IMR-90 (cell line): ENCODE results near the gene ITIH2. TPM values are rescaled to one million over a fixed set of nuclear protein-coding genes. Genes with fewer than 3 reads are reported as not detected.

ENCODE experiments used
- ATAC-seq: fragments of 200-7000 bp; cut with Tn5 transposase; 2 replicates; pipeline ENCODE4 v1.9.1; 2020; ENCODE audit warnings: low read depth, mild to moderate bottlenecking, moderate library complexity
- BruUV-seq: library from RNA; stranded (reverse); fragments of 400-500 nt; replicated peaks from 2 replicates; lab custom pipeline; 2021; lab: Mats Ljungman, UMichigan
- CTCF ChIA-PET: fragments of 300-600 bp; formaldehyde crosslinking; extraction: SDS; loops from one replicate; lab custom pipeline; 2021; ENCODE audit warnings: antibody characterized with exemption; lab: Yijun Ruan, JAX
- POLR2A ChIA-PET: fragments of 300-600 bp; sonication (Branson Sonifier 250); formaldehyde crosslinking; loops from one replicate; lab custom pipeline; 2022; ENCODE audit warnings: antibody characterized with exemption; ENCODE audit not compliant: unreplicated experiment; lab: Charles Lee
- DNase-seq: peaks from one replicate; pipeline ENCODE4 v3.0.0; 2013
- H2AFZ ChIP-seq: replicated peaks from 2 replicates; pipeline ENCODE3; 2013; ENCODE audit warnings: low read length, mild to moderate bottlenecking; ENCODE audit not compliant: poor library complexity
- H2AK5ac ChIP-seq: 2 replicates; pipeline ENCODE4 v1.6.1; 2013; ENCODE audit warnings: low read depth, low read length, inconsistent platforms
- H2AK9ac ChIP-seq: replicated peaks from 2 replicates; pipeline ENCODE3; 2013; ENCODE audit warnings: mild to moderate bottlenecking, low read depth, low read length, moderate library complexity; ENCODE audit not compliant: poor library complexity
- H2BK120ac ChIP-seq: 2 replicates; pipeline ENCODE4 v1.6.1; 2013; ENCODE audit warnings: low read depth, low read length, inconsistent platforms
- H2BK15ac ChIP-seq: 3 replicates; pipeline ENCODE4 v1.6.1; 2013; ENCODE audit warnings: low read depth, low read length, inconsistent platforms
- H2BK20ac ChIP-seq: 2 replicates; pipeline ENCODE4 v1.6.1; 2013; ENCODE audit warnings: low read depth, mild to moderate bottlenecking, inconsistent platforms, low read length, moderate library complexity
- H2BK5ac ChIP-seq: 2 replicates; pipeline ENCODE4 v1.6.1; 2013; ENCODE audit warnings: mild to moderate bottlenecking, low read depth, low read length, inconsistent platforms; ENCODE audit not compliant: poor library complexity, severe bottlenecking
- H3K14ac ChIP-seq: replicated peaks from 2 replicates; pipeline ENCODE4 v1.6.1; 2013; ENCODE audit warnings: low read depth, low read length, inconsistent platforms
- H3K18ac ChIP-seq: 2 replicates; pipeline ENCODE4 v1.6.1; 2013; ENCODE audit warnings: low read depth, low read length, control low read depth
- H3K23ac ChIP-seq: 2 replicates; pipeline ENCODE4 v1.6.1; 2013; ENCODE audit warnings: low read depth, low read length, inconsistent platforms
- H3K27ac ChIP-seq: 2 replicates; pipeline ENCODE4 v1.5.1; 2013; ENCODE audit warnings: mild to moderate bottlenecking, control low read depth, low read length; ENCODE audit not compliant: insufficient read depth
- H3K27me3 ChIP-seq: 2 replicates; pipeline ENCODE4 v1.6.1; 2013; ENCODE audit warnings: low read length; ENCODE audit not compliant: control insufficient read depth, insufficient read depth
- H3K36me3 ChIP-seq: 2 replicates; pipeline ENCODE4 v1.6.1; 2013; ENCODE audit warnings: low read length, mixed read lengths; ENCODE audit not compliant: control insufficient read depth, insufficient read depth
- H3K4ac ChIP-seq: 2 replicates; pipeline ENCODE4 v1.6.1; 2013; ENCODE audit warnings: low read depth, low read length, inconsistent platforms
- H3K4me1 ChIP-seq: 2 replicates; pipeline ENCODE4 v1.6.1; 2013; ENCODE audit warnings: low read length, mixed read lengths; ENCODE audit not compliant: control insufficient read depth, insufficient read depth
- H3K4me2 ChIP-seq: 2 replicates; pipeline ENCODE4 v1.6.1; 2013; ENCODE audit warnings: low read depth, mild to moderate bottlenecking, control low read depth, low read length, moderate library complexity
- H3K4me3 ChIP-seq: 2 replicates; pipeline ENCODE4 v1.5.1; 2013; ENCODE audit warnings: low read depth, mild to moderate bottlenecking, control low read depth, low read length, moderate library complexity; ENCODE audit not compliant: insufficient read depth
- H3K56ac ChIP-seq: 2 replicates; pipeline ENCODE4 v1.6.1; 2013; ENCODE audit warnings: low read length, inconsistent platforms; ENCODE audit not compliant: insufficient read depth; ENCODE audit errors: extremely low read depth
- H3K79me1 ChIP-seq, 2 experiments: 2 replicates each; pipeline ENCODE4 v1.6.1; 2013; ENCODE audit warnings: low read length in 2 of 2, inconsistent platforms in 1 of 2, low read depth in 1 of 2
- H3K9ac ChIP-seq: 2 replicates; pipeline ENCODE4 v1.6.1; 2013; ENCODE audit warnings: low read depth, low read length, control low read depth
- H3K9me1 ChIP-seq: 2 replicates; pipeline ENCODE4 v1.6.1; 2013; ENCODE audit warnings: low read length, inconsistent platforms; ENCODE audit not compliant: insufficient read depth
- H3K9me3 ChIP-seq: 2 replicates; pipeline ENCODE4 v1.6.1; 2013; ENCODE audit warnings: low read length; ENCODE audit not compliant: control insufficient read depth, insufficient read depth
- H4K20me1 ChIP-seq: 2 replicates; pipeline ENCODE4 v1.6.1; 2013; ENCODE audit warnings: low read length, inconsistent platforms; ENCODE audit not compliant: insufficient read depth
- H4K5ac ChIP-seq: 2 replicates; pipeline ENCODE4 v1.6.1; 2013; ENCODE audit warnings: mild to moderate bottlenecking, low read depth, low read length, control low read depth
- H4K8ac ChIP-seq, 2 experiments: 2 replicates each; pipeline ENCODE4 v1.6.1; 2013; ENCODE audit warnings: low read depth in 2 of 2, low read length in 2 of 2, control low read depth in 1 of 2, inconsistent platforms in 1 of 2
- H4K91ac ChIP-seq: 2 replicates; pipeline ENCODE4 v1.6.1; 2013; ENCODE audit warnings: low read depth, low read length, inconsistent platforms; ENCODE audit not compliant: insufficient read depth
- CHD1 ChIP-seq: IDR thresholded peaks from 2 replicates; pipeline ENCODE4 v1.6.1; 2012; ENCODE audit warnings: low read depth, low read length, improper control_type of control experiment
- CTCF ChIP-seq: conservative IDR thresholded peaks from 2 replicates; pipeline ENCODE4 v1.5.1; 2012; ENCODE audit warnings: mild to moderate bottlenecking, low read depth, low read length, improper control_type of control experiment
- ELK1 ChIP-seq: fragments of 150-350 bp; IDR thresholded peaks from 2 replicates; pipeline ENCODE4 v1.6.1; 2016; ENCODE audit warnings: low read depth, mild to moderate bottlenecking, low read length, moderate library complexity, borderline replicate concordance
- MXI1 ChIP-seq: IDR thresholded peaks from 2 replicates; pipeline ENCODE4 v1.6.1; 2012; ENCODE audit warnings: low read depth, mild to moderate bottlenecking, low read length, moderate library complexity, borderline replicate concordance
- NFE2L2 ChIP-seq: fragments of 150-350 bp; IDR thresholded peaks from 2 replicates; pipeline ENCODE4 v1.6.1; 2016; ENCODE audit warnings: low read depth, mild to moderate bottlenecking, low read length
- RFX5 ChIP-seq: IDR thresholded peaks from 2 replicates; pipeline ENCODE4 v1.8.0; 2012; ENCODE audit warnings: low read depth, mild to moderate bottlenecking, low read length, moderate library complexity
- SMC3 ChIP-seq: fragments of 150-350 bp; IDR thresholded peaks from 2 replicates; pipeline ENCODE4 v1.6.1; 2016; ENCODE audit warnings: low read depth, mild to moderate bottlenecking, antibody characterized with exemption, low read length, moderate library complexity
- WGBS, 2 experiments: methylation state at CpG; one replicate each; pipeline versions ENCODE4 v1.1.5 to v1.1.7; 2013; ENCODE audit warnings: missing lambda C conversion rate in 2 of 2; ENCODE audit not compliant: insufficient read length in 1 of 2; ENCODE audit errors: extremely low coverage in 2 of 2; 5-methylcytosine and 5-hydroxymethylcytosine counted together
- dilution Hi-C: fragments of 300-500 bp; cut with HindIII; formaldehyde crosslinking; loops from one replicate; pipeline ENCODE4 v1.14.3; 2018; ENCODE audit warnings: low sequenced_read_pairs; ENCODE audit not compliant: unreplicated experiment
- in situ Hi-C: fragments of 300-500 bp; cut with MboI; formaldehyde crosslinking; loops from 3 replicates; pipeline ENCODE4 v1.14.3; 2019; ENCODE audit warnings: low sequenced_read_pairs, inconsistent platforms, mixed read lengths
- intact Hi-C: fragments of 100-400 bp; cut with micrococcal nuclease; formaldehyde crosslinking; loops from 2 replicates; pipeline ENCODE4 v1.10.0; 2022
- polyA plus RNA-seq, 3 experiments: library from polyadenylated mRNA; depleted of rRNA; stranded (reverse); fragments of >200 nt; gene quantifications; 2 replicates each; pipeline ENCODE4 v1.2.3, GENCODE V29; 2012; ENCODE audit warnings: low replicate concordance in 1 of 3
- total RNA-seq: library from RNA; depleted of rRNA; stranded (reverse); fragments of >200 nt; gene quantifications from 2 replicates; pipeline ENCODE4 v1.2.3, GENCODE V29; 2012
- TF ChIP-seq, protein P1 (sequence below): fragments of 150-350 bp; IDR thresholded peaks from 2 replicates; pipeline ENCODE4 v1.6.1; 2017; ENCODE audit warnings: mild to moderate bottlenecking, antibody characterized with exemption, low read length, low read depth

Gene ITIH2
- total and polyA plus RNA-seq, 2 of the 4 experiments (the other 2 are of a cell fraction): not detected

DNA sequence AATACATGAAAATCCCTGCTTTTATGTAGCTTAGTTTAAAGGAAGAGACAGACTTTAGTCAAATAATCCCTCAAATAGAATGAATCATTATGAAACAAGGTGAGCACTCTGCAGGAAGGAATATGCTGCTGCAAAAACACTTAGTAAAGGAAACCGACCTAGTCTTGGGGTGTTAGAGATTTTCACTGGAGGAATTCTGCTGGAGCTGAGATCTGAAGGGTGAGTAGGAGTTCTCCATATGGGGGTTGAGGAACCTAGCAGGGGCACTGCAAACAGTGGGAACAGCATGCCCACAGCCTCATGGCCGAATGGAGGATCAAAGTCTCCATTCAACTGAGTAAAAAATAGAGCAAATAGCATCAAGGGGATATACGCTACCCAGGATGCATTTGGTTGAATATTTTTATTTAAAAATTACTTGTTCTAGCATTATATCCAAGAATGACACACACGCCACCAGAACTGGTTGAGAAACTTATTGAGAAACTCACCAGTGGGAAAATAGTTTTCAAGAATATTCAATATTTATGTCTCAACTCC is 3.5 kb downstream of the ITIH2 start:
- H3K4me2 ChIP-seq: no peak overlapping the region
- CTCF ChIA-PET: no interaction called here
- 14% methylated on average over 1 of the region's 4 CpGs; no CpG with 5 or more reads in 1 of the 2 experiments for WGBS, 2 experiments
- no peaks in the 10 kb centered on the region for H3K9me1 ChIP-seq
- no peak overlapping the region for H3K9ac ChIP-seq
- DNase-seq (no peak), ATAC-seq (no peak)
- H2BK5ac ChIP-seq: no peak overlapping the region
- H2AK5ac ChIP-seq: no peak overlapping the region
- no peak overlapping the region for H4K91ac ChIP-seq
- H3K4me1 ChIP-seq: no peaks in the 10 kb centered on the region
- no TSS peak for BruUV-seq
- no peak overlapping the region for H3K56ac ChIP-seq
- no peak overlapping the region for H2AFZ ChIP-seq
- no peak overlapping the region for H2BK20ac ChIP-seq
- no peaks in the 10 kb centered on the region for H3K9me3 ChIP-seq
- no peak overlapping the region for H3K18ac ChIP-seq
- H4K5ac ChIP-seq: no peak overlapping the region
- no peak overlapping the region for H3K4me3 ChIP-seq
- no peaks in the 10 kb centered on the region for H3K36me3 ChIP-seq
- H3K23ac ChIP-seq: no peak overlapping the region
- no peak overlapping the region for H3K27ac ChIP-seq
- H3K4ac ChIP-seq: no peak overlapping the region
- dilution Hi-C loops (no loop called here), in situ Hi-C loops (no loop called here), intact Hi-C loops (no loop called here)
- POLR2A ChIA-PET: no interaction called here
- H2BK120ac ChIP-seq: no peak overlapping the region
- TF ChIP-seq NFE2L2 (no peak), CHD1 (no peak), CTCF (no peak), RFX5 (no peak), ELK1 (no peak), SMC3 (no peak), MXI1 (no peak)
- TF ChIP-seq, protein P1, sequence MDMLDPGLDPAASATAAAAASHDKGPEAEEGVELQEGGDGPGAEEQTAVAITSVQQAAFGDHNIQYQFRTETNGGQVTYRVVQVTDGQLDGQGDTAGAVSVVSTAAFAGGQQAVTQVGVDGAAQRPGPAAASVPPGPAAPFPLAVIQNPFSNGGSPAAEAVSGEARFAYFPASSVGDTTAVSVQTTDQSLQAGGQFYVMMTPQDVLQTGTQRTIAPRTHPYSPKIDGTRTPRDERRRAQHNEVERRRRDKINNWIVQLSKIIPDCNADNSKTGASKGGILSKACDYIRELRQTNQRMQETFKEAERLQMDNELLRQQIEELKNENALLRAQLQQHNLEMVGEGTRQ: no peak
- H2BK15ac ChIP-seq: no peak overlapping the region
- no peaks in the 10 kb centered on the region for H4K20me1 ChIP-seq
- H2AK9ac ChIP-seq: no peak overlapping the region
- H3K79me1 ChIP-seq: no peaks in the 10 kb centered on the region
- no peak overlapping the region for H4K8ac ChIP-seq
- H3K27me3 ChIP-seq: no peaks in the 10 kb centered on the region; the same call in 1 of the 2 replicates
- no peak overlapping the region for H3K14ac ChIP-seq
